Glutamatergic neuron (in vitro differentiated cells): ENCODE data around the gene SLC17A7. TPM values are rescaled to one million over a fixed set of nuclear protein-coding genes. Genes with fewer than 3 reads are reported as not detected.

Experiments used
- DNase-seq: peaks from one replicate; pipeline ENCODE4 v3.0.0; 2022
- H3K27ac Mint-ChIP-seq: one replicate; pipeline ENCODE4 v1.8.0; 2020; ENCODE audit warnings: mild to moderate bottlenecking, mixed read lengths, inconsistent platforms; ENCODE audit not compliant: unreplicated experiment
- H3K27me3 Mint-ChIP-seq: one replicate; pipeline ENCODE4 v1.8.0; 2020; ENCODE audit warnings: mild to moderate bottlenecking, moderate library complexity, mixed read lengths, inconsistent platforms; ENCODE audit not compliant: unreplicated experiment
- H3K36me3 Mint-ChIP-seq: one replicate; pipeline ENCODE4 v1.8.0; 2020; ENCODE audit warnings: mild to moderate bottlenecking, mixed read lengths, inconsistent platforms; ENCODE audit not compliant: unreplicated experiment
- H3K4me1 Mint-ChIP-seq: one replicate; pipeline ENCODE4 v1.8.0; 2020; ENCODE audit warnings: mild to moderate bottlenecking, low read depth, mixed read lengths, inconsistent platforms; ENCODE audit not compliant: unreplicated experiment
- H3K4me3 Mint-ChIP-seq: one replicate; pipeline ENCODE4 v1.8.0; 2020; ENCODE audit warnings: mild to moderate bottlenecking, mixed read lengths, inconsistent platforms; ENCODE audit not compliant: unreplicated experiment
- H3K9me3 Mint-ChIP-seq: one replicate; pipeline ENCODE4 v1.8.0; 2020; ENCODE audit warnings: mild to moderate bottlenecking, moderate library complexity, mixed read lengths, inconsistent platforms; ENCODE audit not compliant: unreplicated experiment
- CTCF ChIP-seq: fragments of 200-600 bp; sonication (generic); IDR thresholded peaks from one replicate; pipeline ENCODE4 v1.5.0; 2021; ENCODE audit not compliant: partially characterized antibody, unreplicated experiment
- total RNA-seq: library from RNA; stranded (reverse); fragmentation: NEBNext Ultra II Directional; extraction: Animal tissue kit (Norgen Biotek cat#: 25700); gene quantifications from one replicate; pipeline ENCODE4 v1.2.1, GENCODE V29; 2021; ENCODE audit not compliant: unreplicated experiment

Gene SLC17A7
- total RNA-seq, 1 donor from 2014 or later: 188 TPM

DNA sequence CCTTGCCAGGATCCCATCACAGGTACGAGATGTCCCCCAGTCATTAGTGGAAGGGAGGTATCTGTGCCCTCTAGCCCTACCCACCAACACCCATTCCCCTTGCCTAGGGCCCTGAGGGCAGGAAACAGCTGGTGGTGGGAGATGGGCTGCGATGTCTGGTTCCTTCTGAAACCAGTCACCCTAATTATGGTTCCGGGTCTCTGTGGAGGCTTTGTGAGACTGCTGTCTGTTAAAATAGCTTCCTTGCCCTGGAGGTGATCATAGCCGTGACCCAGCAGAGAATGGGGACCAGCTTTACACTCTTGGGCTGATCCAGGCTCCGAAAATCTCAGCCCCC is 17.2 kb upstream of the SLC17A7 start:
- no peak overlapping the region for H3K27ac Mint-ChIP-seq
- H3K4me1 Mint-ChIP-seq: peaks cover 3% of the 10 kb centered on the region
- peaks cover 2% of the 10 kb centered on the region for H3K27me3 Mint-ChIP-seq
- no peaks in the 10 kb centered on the region for H3K36me3 Mint-ChIP-seq
- peaks cover 4% of the 10 kb centered on the region for H3K9me3 Mint-ChIP-seq
- no peak for TF ChIP-seq CTCF
- DNase-seq: no peak
- H3K4me3 Mint-ChIP-seq: no peak overlapping the region

GRCh38 chr19:49456326-49456725 is 15.0 kb upstream of the SLC17A7 start:
- H3K27me3 Mint-ChIP-seq: peaks cover 3% of the 10 kb centered on the region
- no peak for TF ChIP-seq CTCF

GRCh38 chr19:49455773-49456172 is 14.4 kb upstream of the SLC17A7 start:
- H3K4me1 Mint-ChIP-seq: peaks cover 5% of the 10 kb centered on the region
- H3K36me3 Mint-ChIP-seq: no peaks in the 10 kb centered on the region
- TF ChIP-seq CTCF: no peak
- H3K4me3 Mint-ChIP-seq: no peak overlapping the region
- no peak for DNase-seq
- peaks cover 6% of the 10 kb centered on the region for H3K9me3 Mint-ChIP-seq
- peaks cover 3% of the 10 kb centered on the region for H3K27me3 Mint-ChIP-seq
- H3K27ac Mint-ChIP-seq: no peak overlapping the region

More at GRCh38 chr19:49456326-49456725, 15.0 kb upstream of the SLC17A7 start:
- Mint-ChIP-seq H3K27ac (no peak overlapping the region), H3K36me3 (no peaks in the 10 kb centered on the region), H3K4me1 (peaks cover 4% of the 10 kb centered on the region), H3K9me3 (peaks cover 6% of the 10 kb centered on the region), H3K4me3 (no peak overlapping the region)
- DNase-seq: no peak

DNA sequence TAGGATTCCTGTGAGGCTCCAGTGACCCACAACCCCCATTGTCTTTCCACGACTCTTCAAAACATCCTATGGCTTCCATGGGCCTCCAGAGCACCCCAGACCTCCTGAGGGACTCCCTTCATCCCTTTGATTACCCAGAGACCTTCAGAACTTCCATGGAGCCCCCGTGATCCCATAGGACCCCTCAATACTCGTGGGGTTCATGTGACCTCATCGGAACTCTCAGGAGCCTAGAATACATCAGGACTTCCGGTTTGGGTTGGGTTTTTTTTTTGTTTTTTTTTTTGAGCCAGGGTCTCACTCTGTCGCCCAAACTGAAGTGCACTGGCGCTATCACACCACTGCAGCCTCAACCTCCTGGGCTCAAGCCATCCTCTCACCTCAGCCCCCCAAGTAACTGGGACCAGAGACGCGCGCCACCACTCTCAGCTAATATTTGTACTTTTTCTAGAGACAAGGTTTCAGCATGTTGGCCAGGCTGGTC is 12.5 kb upstream of the SLC17A7 start:
- Mint-ChIP-seq H3K4me3 (peak overlapping the region; percentile 100), H3K27ac (peak overlapping the region; percentile 100), H3K27me3 (peaks cover 3% of the 10 kb centered on the region), H3K36me3 (no peaks in the 10 kb centered on the region), H3K9me3 (peaks cover 4% of the 10 kb centered on the region), H3K4me1 (peaks cover 10% of the 10 kb centered on the region)
- no peak for DNase-seq
- TF ChIP-seq CTCF: no peak

DNA sequence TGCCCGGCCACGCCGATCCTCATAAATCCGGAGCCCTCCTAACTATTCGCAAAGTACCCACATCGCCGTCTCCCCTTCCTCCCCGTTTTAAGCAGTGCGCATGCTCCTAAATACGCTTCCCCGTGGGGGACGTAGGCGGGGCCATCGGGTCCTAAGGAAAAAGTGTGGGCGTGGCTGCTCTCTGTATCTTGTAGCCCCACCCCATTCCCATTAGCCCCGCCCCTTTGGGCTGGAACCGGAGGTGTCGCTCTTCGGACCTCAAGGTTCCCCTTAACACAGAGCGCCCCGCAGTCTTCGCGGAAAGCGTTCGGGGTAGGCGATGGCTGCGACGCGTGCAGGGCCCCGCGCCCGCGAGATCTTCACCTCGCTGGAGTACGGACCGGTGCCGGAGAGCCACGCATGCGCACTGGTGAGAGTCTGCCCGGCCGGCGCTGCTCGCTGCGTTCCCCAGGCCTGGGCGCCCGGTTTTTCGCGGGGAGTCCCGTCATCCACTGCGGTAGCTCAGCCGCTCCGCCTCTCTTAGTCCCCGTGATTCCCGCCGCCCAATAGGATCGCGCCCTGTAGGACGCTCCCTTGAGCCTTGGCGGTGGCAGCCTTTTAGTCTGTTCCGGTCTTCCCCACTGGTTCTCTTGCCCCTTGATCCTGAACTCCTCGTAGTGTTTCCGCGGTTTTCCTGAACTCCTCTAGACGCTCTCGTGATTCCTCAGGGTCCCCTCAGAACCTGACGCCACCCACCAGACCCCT is 11.9 kb upstream of the SLC17A7 start, which contains the start of gene ALDH16A1:
Gene ALDH16A1, plus strand, starts transcription at position 213 of the 744 bp plus-strand sequence. Its CDS starts 107 bp downstream, at position 320.
- peak within 1 kb of the TSS; percentile 100 for H3K4me3 Mint-ChIP-seq
- TF ChIP-seq CTCF: no peak
- H3K27me3 Mint-ChIP-seq: peaks cover 3% of the 10 kb centered on the region
- peak; percentile 98 for DNase-seq
- peaks cover 10% of the 10 kb centered on the region for H3K4me1 Mint-ChIP-seq
- H3K27ac Mint-ChIP-seq: peak within 1 kb of the TSS; percentile 100
- H3K36me3 Mint-ChIP-seq: no peaks in the 10 kb centered on the region
- H3K9me3 Mint-ChIP-seq: peaks cover 6% of the 10 kb centered on the region
